GM19372 (cell line): Measurements from ENCODE around the gene USPL1.
"Not testable (repeated sequence)": the region's sequence is repeated elsewhere in the genome, so short reads cannot be mapped to it uniquely, and the experiment has no call there.

Experiments used
- ATAC-seq: cut with Tn5 transposase; IDR thresholded peaks from one replicate; pipeline ENCODE4 v1.9.1; 2021; ENCODE audit warnings: mild to moderate bottlenecking, low read depth, moderate library complexity; ENCODE audit not compliant: unreplicated experiment

The USPL1 gene

GRCh38 chr13:30617315-30618185, at the start of gene USPL1:
USPL1 (plus strand) TSS chr13:30617920; CDS start chr13:30621141, 3,221 bp downstream.
- peak; percentile 89 for ATAC-seq

- no peak for ATAC-seq
Measured at GRCh38 chr13:30569901-30570576, 47.7 kb upstream of the USPL1 start.

GRCh38 chr13:30570691-30571090, 47.0 kb upstream of the USPL1 start:
- ATAC-seq: no peak

DNA sequence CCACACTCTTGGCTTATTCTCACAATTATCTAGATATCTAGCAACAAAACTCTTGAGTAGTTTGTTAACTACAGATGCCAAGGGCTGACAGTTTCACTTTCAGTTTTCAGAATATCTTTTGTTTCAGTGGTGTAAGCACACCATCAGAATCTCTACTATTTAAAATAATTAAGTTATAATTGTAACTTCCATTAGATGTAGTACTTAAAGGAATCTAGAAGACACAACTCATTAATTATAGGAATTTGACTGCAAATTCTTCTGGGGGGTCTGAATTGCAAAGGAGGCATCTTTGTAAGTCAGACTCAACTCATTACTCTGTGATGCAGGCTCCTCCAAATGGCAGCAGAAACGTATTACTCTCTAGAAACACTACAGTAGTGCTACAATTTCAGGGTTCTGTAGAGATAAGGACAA, 44.9 kb upstream of the USPL1 start:
- ATAC-seq: peak; percentile 74

DNA sequence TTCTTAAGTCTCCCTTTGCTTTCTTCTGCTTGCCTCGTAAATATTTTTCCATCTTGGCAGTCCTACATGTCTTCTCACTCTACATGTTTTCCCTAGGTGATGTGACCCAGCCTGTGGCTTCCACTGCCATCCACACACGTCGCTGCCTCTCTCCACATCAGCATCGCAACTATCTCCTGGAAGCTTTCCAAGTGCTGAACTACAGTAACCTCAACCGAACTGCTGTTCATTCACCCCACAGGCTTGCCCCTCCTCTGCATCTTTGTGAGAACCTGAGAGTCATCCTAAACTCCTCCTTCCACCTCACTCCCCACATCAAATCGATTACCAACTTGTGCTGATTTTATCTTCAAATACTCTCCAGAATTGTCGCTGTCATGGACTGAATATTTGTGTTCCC, 41.2 kb upstream of the USPL1 start:
- ATAC-seq: no peak

DNA sequence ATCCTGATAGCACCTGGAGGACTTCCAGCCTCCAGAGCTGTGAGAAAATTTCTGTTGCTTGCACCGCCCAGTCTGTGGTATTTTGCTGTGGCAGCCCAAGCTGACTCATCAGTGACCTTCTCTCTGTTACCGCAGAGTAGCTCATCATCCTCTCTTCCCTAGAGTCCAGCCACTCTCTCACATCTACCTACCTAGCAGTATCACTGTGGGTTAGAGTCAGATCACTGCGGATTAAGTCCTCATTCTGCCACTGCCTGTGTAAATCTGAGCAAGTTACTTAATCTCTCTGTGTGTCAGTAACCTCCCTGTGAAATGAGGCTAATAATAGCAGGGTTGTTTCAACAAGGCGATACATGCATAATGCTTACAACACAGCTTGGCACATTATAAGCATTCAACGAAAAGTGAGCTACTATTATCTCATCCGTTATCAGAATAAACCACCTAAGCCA, 40.3 kb upstream of the USPL1 start:
- no peak for ATAC-seq

- no peak for ATAC-seq
Measured at GRCh38 chr13:30580852-30581502, 36.7 kb upstream of the USPL1 start.

DNA sequence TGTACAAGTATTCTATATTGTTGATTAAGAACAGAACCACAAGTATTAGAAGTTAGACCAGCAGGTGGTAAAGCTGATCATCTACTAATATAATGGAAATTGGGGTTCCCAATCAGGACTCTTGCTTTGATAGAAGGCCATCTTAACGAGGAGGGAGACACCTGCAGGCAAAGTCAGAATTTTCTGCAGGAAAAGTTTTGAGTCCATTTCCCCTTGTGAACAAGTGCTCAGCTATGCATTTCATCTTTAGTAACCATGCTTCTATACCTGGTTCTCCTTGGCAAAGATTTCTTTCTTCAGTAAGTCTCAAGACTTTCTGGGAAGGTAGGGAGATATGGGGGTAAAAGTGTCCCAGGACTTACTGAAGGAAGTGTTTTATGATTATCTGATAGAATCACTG, 36.1 kb upstream of the USPL1 start:
- no peak for ATAC-seq

DNA sequence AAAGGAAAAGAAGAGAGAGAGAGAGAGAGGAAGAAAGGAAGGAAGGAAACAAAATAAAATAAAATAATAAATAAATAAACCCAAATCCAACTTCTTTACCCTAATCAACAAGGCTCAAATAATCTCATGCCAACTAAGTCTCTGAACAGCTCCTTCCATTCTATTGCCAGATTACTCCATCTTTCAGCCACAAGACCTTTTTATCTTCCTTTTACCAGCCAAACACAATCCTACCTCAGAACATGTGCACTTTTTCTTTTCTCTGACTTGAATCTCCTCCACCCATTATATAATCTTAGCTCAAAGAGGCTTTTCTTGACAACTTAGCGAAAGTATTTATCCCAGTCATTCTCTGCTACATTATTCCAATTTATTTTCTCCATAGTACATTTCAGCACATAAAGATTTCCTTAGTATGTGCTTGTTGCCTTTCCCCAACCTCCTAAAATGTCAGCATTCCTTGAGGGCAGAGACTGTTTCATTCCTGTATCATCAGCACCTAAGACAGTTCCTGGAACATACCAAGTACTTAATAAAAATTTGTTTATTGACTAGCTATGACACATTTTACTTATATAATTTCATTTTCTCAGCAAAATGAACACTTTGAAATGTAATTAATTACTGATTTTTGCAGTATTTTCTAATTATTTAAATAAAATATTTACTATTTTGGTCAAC, 33.5 kb upstream of the USPL1 start:
- no peak for ATAC-seq

DNA sequence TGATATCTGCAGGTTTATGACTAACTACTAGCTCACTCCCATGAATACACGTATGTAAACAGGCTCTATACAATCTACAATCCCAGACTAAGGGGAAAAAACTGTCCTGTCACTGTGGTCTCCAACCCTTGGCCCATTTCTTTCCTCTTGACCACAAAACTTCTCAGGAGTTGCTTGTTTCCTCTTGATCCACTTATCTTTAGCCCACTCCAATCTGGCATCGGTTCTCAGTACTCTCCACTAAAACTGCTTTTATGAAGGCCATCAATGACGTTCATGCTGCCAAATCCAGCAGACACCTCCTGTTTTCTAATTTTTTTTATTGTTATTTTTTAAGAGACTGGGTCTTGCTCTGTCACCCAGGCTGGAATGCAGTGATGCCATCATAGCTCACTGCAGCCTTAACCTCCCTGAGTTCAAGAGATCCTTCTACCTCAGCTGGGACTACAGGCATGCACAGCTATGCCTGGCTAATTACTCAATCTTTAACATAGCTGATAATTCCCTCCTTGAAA, 31.9 kb upstream of the USPL1 start:
- no peak for ATAC-seq

- ATAC-seq: no peak
Measured at GRCh38 chr13:30587231-30587630, 30.5 kb upstream of the USPL1 start.

DNA sequence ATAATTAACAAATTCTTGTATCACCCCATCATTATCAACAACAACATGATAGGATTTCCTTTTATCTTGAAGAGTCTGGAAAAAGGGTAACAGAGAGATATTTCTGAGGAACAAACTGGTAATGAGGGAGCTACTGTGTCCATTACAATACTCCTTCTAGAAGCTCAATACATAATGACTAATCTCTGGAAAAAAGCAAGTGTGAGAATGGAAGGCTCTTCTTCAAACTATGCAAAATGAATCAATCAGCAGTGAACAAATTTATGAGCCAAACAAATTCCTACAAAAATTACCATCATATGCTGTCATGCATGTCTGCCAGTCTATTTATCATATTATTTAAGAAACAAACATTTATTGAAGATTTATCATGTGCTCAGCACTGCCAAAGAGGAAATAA, 30.0 kb upstream of the USPL1 start:
- ATAC-seq: no peak

DNA sequence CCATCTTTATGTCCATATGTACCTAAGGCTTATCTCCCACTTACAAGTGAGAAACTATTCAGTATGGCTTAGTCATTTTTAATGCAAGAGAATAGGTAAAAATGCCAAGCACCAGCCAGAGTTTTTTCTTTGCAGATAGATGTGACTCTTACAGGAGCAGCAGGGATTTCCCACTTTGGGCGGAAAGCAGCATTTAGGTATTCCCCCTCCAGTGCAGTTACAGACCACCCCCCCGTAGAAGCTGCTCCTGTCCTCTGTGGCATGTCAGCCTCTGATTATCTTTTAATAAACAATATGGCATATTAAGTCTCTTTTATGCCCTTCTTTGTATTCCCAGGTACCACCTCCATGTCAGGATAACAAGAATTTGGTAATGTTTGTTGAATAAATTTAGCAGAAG, 24.7 kb upstream of the USPL1 start:
- ATAC-seq: no peak

GRCh38 chr13:30600496-30600895, 17.2 kb upstream of the USPL1 start:
- no peak for ATAC-seq

GRCh38 chr13:30601836-30602235, 15.9 kb upstream of the USPL1 start:
- ATAC-seq: no peak

DNA sequence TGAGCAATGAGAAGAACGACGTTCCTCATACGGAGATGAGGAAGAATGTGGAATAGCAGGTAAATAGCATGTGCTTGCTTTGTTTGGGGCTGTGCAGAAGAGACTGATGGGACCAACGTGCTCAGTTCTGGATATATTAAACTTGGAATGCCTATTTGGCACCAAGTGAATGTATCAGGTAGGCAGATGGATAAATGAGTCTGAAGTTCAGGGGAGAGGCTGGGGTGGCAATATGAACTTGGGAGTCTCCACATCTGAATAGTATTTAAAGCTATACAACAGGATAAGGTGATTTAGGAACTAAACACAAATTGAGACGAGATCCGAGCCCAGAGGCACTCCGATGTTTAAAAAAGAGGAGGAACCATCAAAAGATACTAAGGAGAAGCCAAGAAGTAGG, 12.7 kb upstream of the USPL1 start:
- no peak for ATAC-seq

DNA sequence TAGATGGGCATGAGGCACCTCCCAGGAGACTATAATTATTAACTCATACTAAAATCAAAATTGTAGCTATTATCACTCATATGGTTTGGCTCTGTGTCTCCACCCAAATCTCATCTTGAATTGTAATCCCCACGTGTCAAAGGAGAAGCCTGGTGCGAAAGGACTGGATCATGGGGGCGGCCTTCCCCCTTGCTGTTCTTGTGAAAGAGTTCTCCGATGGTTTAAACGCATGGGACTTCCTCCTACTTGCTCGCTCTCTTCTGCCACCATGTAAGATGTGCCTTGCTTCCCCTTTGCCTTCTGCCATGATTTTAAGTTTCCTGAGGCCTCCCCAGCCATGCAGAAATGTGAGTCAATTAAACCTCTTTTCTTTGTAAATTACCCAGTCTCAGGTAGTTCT, 10.5 kb upstream of the USPL1 start:
- not testable (repeated sequence) for ATAC-seq

- peak; percentile 96 for ATAC-seq
Measured at GRCh38 chr13:30607908-30608307, 9.8 kb upstream of the USPL1 start.

- ATAC-seq: no peak
Measured at GRCh38 chr13:30608364-30608763, 9.4 kb upstream of the USPL1 start.

DNA sequence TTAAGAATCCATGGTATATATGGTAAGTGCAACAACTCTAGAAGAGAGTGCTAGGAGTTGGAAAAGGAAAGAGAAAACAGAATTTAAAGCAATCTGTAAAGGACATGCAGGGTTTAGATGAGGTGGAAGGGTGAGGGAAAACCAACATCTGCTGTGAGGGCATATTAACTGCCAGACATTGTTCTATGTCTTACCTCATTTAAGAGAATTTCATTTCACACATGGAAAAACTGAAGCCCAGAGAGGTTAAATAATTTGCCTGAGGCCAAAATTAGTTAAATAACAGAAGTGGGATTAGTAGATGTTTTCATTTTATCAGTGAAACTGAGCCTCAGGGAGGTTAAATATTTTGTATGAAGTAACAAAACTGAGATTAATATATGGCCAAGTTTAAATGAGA, 7.4 kb upstream of the USPL1 start:
- ATAC-seq: no peak

DNA sequence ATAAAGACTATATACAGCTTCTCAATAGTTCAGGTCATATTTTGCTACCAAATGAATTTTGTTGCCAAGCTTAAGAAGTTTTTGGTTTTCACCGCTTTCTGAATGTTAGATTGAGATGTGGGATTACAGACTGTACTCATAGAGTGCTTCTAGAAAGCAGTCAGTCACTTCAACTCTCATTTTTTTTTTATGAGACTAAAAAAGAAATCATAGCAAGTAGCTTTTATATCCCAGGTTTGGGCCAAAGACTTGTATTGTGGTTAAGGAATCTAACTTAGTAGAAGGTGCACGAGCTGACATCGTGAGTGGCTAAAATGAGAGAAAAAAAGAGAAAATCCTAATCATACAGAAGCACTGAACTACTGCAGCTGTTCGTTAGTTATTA, 2.2 kb upstream of the USPL1 start:
- no peak for ATAC-seq
